Cardiac muscle cell (in vitro differentiated cells and primary cell): ENCODE data around the gene GADD45A. TPM values are rescaled to one million over a fixed set of nuclear protein-coding genes. Genes with fewer than 3 reads are reported as not detected.
"Not testable (repeated sequence)": the region's sequence is repeated elsewhere in the genome, so short reads cannot be mapped to it uniquely, and the experiment has no call there.

Experiments used
- DNase-seq, 2 donors: peaks; one replicate each; pipeline versions ENCODE4 v3.0.0 to v3.0.0-alpha.2; 2010 to 2017; ENCODE audit warnings: low read depth in 1 of 2, low spot score in 1 of 2
- H3K27ac ChIP-seq: fragments of 200-600 bp; sonication (generic); 2 replicates; pipeline ENCODE4 v1.5.1; 2016
- H3K27me3 ChIP-seq: fragments of 200-600 bp; sonication (generic); 2 replicates; pipeline ENCODE4 v1.6.0; 2016; ENCODE audit warnings: control low read depth
- H3K36me3 ChIP-seq: fragments of 200-600 bp; sonication (generic); 2 replicates; pipeline ENCODE4 v1.5.1; 2016; ENCODE audit warnings: control low read depth
- H3K4me1 ChIP-seq: fragments of 200-600 bp; sonication (generic); 2 replicates; pipeline ENCODE4 v1.8.1; 2017; ENCODE audit warnings: low read depth, mild to moderate bottlenecking, mixed run types
- H3K4me3 ChIP-seq: fragments of 200-600 bp; sonication (generic); 2 replicates; pipeline ENCODE4 v1.5.1; 2016; ENCODE audit warnings: mild to moderate bottlenecking
- H3K9me3 ChIP-seq: fragments of 200-600 bp; sonication (generic); 2 replicates; pipeline ENCODE4 v1.5.1; 2017; ENCODE audit warnings: low read depth, mild to moderate bottlenecking, control low read depth
- CTCF ChIP-seq: IDR thresholded peaks from 2 replicates; pipeline ENCODE4 v1.5.1; 2012; ENCODE audit warnings: low read depth, mild to moderate bottlenecking, low read length
- polyA plus RNA-seq: library from polyadenylated mRNA; unstranded; fragments of >200 nt; fragmentation: Nextera tagmentation; extraction: Ambion mirVana; gene quantifications from 2 replicates; pipeline ENCODE4 v1.2.1, GENCODE V29; 2016
- total RNA-seq: library from RNA; depleted of rRNA; stranded (reverse); fragments of >200 nt; gene quantifications from 2 replicates; pipeline ENCODE4 v1.2.3, GENCODE V29; 2016

GADD45A gene
- total and polyA plus RNA-seq, 2 experiments from 2014 or later = 84.2 to 112 TPM

GRCh38 chr1:67648582-67649326 lies 36.2 kb upstream of the GADD45A start:
- no peak for TF ChIP-seq CTCF
- Histone ChIP-seq H3K27me3 (no peaks in the 10 kb centered on the region), H3K4me3 (no peak overlapping the region), H3K9me3 (no peaks in the 10 kb centered on the region), H3K27ac (no peak overlapping the region), H3K4me1 (peaks cover 31% of the 10 kb centered on the region), H3K36me3 (no peaks in the 10 kb centered on the region)
- DNase-seq = no peak

DNA sequence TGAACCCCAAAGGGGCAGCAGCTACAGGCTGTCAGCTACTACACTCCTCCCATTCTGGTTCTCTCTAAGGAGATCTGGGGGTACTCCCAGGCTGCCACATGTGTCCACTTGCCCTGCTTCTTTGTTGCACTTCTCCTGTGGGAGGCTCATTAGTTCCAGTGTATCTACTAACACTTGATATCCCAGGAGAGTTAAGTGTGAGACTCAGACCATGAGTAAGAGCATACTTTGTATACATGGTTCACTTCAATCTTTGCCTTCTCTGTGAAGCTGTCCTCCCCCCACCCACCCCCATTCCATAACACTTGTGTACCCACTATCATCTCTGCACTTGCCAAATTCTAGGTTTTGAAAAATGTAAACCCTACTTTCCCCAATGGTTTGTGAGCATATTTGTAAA lies 34.9 kb upstream of the GADD45A start:
- no peak for TF ChIP-seq CTCF
- Histone ChIP-seq H3K27me3 (no peaks in the 10 kb centered on the region), H3K36me3 (no peaks in the 10 kb centered on the region), H3K9me3 (no peaks in the 10 kb centered on the region), H3K4me1 (peaks cover 29% of the 10 kb centered on the region), H3K27ac (no peak overlapping the region), H3K4me3 (no peak overlapping the region)
- no peak for DNase-seq

DNA sequence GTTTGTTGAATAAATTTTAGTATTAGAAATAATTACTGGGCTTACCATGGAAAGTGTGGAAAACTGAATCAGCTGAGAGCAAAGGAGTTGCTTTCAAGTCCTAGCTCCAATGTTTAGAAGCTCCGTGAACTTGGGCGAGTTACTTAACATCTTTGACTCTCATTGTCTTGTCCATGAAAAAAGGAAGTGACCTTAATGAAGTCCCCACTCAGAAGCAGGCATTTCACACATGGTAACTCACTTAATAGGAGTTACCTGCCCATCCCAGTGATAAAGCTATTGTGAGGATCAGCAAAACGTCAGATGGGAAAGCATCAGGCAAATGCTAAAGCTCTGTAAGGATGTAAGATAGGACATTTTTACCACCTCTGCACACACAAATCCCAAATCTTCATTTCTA lies 34.0 kb upstream of the GADD45A start:
- no peak overlapping the region for H3K4me3 ChIP-seq
- H3K36me3 ChIP-seq = no peaks in the 10 kb centered on the region
- no peak overlapping the region for H3K27ac ChIP-seq
- H3K4me1 ChIP-seq = peaks cover 19% of the 10 kb centered on the region
- no peaks in the 10 kb centered on the region for H3K27me3 ChIP-seq
- no peaks in the 10 kb centered on the region for H3K9me3 ChIP-seq
- TF ChIP-seq CTCF = no peak
- no peak for DNase-seq

GRCh38 chr1:67652800-67653199 lies 32.2 kb upstream of the GADD45A start:
- H3K27me3 ChIP-seq = no peaks in the 10 kb centered on the region
- no peak overlapping the region for H3K4me3 ChIP-seq
- no peak overlapping the region for H3K27ac ChIP-seq
- no peaks in the 10 kb centered on the region for H3K9me3 ChIP-seq
- no peak for TF ChIP-seq CTCF
- H3K36me3 ChIP-seq = no peaks in the 10 kb centered on the region
- DNase-seq = peak in 1 of 2 donors; percentile 67
- peaks cover 1% of the 10 kb centered on the region for H3K4me1 ChIP-seq

- Histone ChIP-seq H3K4me1 (no peaks in the 10 kb centered on the region), H3K27ac (no peak overlapping the region), H3K4me3 (no peak overlapping the region), H3K27me3 (no peaks in the 10 kb centered on the region), H3K9me3 (no peaks in the 10 kb centered on the region), H3K36me3 (no peaks in the 10 kb centered on the region)
- TF ChIP-seq CTCF = no peak
- no peak for DNase-seq
These were observed 31.7 kb upstream of the GADD45A start for GRCh38 chr1:67653304-67653703.

- DNase-seq = no peak
- Histone ChIP-seq H3K4me1 (no peaks in the 10 kb centered on the region), H3K27ac (no peak overlapping the region), H3K36me3 (no peaks in the 10 kb centered on the region), H3K27me3 (no peaks in the 10 kb centered on the region), H3K4me3 (no peak overlapping the region), H3K9me3 (no peaks in the 10 kb centered on the region)
- no peak for TF ChIP-seq CTCF
These were observed 29.4 kb upstream of the GADD45A start for GRCh38 chr1:67655581-67655980.

DNA sequence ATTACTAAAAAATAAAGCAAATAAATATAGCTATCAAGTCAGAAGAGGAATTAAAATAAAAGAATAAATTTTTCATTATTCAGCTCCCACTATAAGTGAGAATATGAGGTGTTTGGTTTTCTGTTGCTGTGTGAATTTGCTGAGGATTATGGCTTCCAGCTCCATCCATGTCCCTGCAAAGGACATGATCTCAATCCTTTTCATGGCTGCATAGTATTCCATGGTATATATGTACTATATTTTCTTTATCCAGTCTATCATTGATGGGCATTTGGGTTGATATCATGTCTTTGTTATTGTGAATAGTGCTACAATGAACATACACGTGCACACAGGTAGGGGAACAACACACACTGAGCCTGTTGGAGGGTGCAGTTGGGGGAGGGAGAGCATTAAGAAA lies 27.8 kb upstream of the GADD45A start:
- not testable (repeated sequence) for H3K9me3 ChIP-seq, H3K4me1 ChIP-seq, H3K4me3 ChIP-seq, DNase-seq, H3K36me3 ChIP-seq, H3K27me3 ChIP-seq, H3K27ac ChIP-seq
